ENCODE measurements around the gene USHBP1. TPM values are rescaled to one million over a fixed set of nuclear protein-coding genes. Genes with fewer than 3 reads are reported as not detected.

Gene USHBP1
- total and polyA plus RNA-seq, 2 experiments from 2014 or later, result 4.0 to 5.6 TPM

DNA sequence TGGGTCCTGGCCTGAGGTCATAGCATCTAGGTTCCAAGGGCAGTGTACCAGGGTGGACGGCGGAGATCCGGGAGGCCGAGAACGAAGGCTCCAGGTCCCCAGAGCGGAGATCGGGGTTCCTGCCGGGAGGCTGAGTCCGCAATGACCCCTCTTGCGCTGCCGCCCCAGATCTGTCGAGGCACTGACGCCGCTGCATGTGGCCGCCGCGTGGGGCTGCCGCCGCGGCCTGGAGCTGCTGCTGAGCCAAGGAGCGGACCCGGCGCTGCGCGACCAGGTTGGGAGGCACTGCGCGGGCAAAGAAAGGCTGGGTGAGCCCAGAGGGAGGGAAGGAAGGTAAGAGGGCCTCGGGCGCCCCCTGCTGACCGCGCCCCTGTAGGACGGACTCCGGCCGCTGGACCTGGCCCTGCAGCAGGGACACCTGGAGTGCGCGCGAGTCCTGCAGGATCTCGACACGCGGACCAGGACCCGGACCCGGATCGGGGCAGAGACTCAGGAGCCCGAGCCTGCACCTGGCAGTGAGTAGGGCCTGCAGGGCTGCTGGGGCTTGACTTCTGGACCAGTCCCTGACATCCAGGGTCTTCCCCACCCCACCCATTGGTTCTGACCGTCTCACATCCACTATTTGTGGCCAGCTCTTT lies 18.1 kb upstream of the USHBP1 start (continued):
- no peak for TF ChIP-seq ZNF462 (CRISPR knock-in tag; IDR thresholded peaks at IDR 0.05)
- peak; percentile 66 to 95 for TF ChIP-seq CTCF (conservative IDR thresholded peaks at IDR 0.05; ENCODE audit: low read depth in 2 of 2)
- no peak for TF ChIP-seq NANOG (IDR thresholded peaks at IDR 0.05; ENCODE audit: borderline replicate concordance)

DNA sequence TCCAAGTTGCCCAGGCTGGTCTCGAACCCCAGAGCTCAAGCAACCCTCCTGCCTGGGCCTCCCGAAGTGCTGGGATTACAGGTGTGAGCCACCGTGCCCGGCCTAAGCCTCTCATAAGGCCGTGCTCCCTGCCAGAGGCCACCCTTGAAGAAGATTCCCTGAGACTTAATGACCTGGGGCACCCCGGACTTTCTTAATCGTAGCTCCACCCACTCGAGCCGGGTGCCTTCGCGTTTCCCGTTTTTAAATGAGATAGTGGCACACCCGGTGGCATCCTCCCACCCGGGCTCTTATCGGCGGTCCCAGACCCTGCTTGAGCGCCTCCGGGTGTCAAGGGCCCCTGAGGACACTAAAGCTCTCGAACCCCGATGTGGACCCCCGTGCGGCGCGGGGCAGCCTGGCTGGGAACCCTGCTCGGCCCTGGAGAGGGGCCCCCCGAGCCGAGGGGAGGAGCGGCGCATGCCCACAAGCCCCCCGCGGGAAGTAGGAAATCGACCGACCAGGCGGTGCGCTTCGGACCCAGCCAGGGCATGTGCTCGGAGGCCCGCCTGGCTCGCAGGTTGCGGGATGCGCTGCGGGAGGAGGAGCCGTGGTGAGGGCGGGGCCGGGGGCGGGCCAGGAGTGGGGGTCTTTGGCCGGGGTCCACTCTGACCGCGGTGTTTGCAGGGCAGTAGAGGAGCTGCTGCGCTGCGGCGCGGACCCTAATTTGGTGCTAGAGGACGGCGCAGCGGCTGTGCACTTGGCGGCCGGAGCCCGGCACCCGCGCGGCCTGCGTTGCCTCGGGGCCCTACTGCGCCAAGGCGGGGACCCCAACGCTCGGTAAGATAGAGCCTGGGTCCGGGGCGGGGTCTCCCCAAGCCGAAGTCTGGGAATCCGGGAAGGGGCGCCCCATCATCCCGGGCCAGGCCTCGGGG lies 17.1 kb upstream of the USHBP1 start, which contains the start of gene ANKLE1:
TSS of gene ANKLE1 (plus strand) at position 511 of the 914 bp plus-strand sequence. CDS start at position 531, 20 bp downstream.
- Mint-ChIP-seq H3K9me3 (no peaks in the 10 kb centered on the region), H3K27me3 (ENCODE audit: insufficient read depth, low read depth, poor library complexity) (peaks cover 4% of the 10 kb centered on the region), H3K4me1 (peaks cover 2% of the 10 kb centered on the region; the same call in 2 of the 3 replicates), H3K27ac (no peak within 1 kb of the TSS), H3K36me3 (ENCODE audit: low read depth) (peaks cover 45% of the 10 kb centered on the region), H3K4me3 (peak within 1 kb of the TSS; percentile 76)
- Histone ChIP-seq H3F3A (replicated peaks; ENCODE audit: low read depth) (peaks cover 22% of the 10 kb centered on the region), H3K27ac (ENCODE audit: low read depth) (no peak within 1 kb of the TSS), H3K4me1 (ENCODE audit: insufficient read depth) (no peaks in the 10 kb centered on the region), H3K79me2 (replicated peaks; ENCODE audit: insufficient read depth) (no peaks in the 10 kb centered on the region), H3K4me3 (peak within 1 kb of the TSS; percentile 69), H3K36me3 (ENCODE audit: insufficient read depth) (peaks cover 6% of the 10 kb centered on the region; the same call in 1 of the 2 replicates), H3K27me3 (ENCODE audit: insufficient read depth) (peaks cover 6% of the 10 kb centered on the region; the same call in 1 of the 2 replicates), H3K4me2 (peak within 1 kb of the TSS; percentile 88), H4K20me1 (replicated peaks; ENCODE audit: insufficient read depth) (peaks cover 4% of the 10 kb centered on the region; the same call in 1 of the 2 replicates), H3K9me2 (ENCODE audit: insufficient read depth) (no peaks in the 10 kb centered on the region), H2AFZ (peak within 1 kb of the TSS; percentile 90)
- ATAC-seq, result peak; percentile 73
- peak; percentile 88 for DNase-seq (ENCODE audit: low spot score)
- TF ChIP-seq CREB1 (CRISPR knock-in tag; IDR thresholded peaks at IDR 0.05; ENCODE audit: low read depth), result no peak
- TF ChIP-seq STAT1 (IDR thresholded peaks at IDR 0.05; ENCODE audit: unreplicated experiment), result no peak
- TF ChIP-seq CTCF (conservative IDR thresholded peaks at IDR 0.05; ENCODE audit: low read depth in 2 of 2), result no peak
- TF ChIP-seq ZNF114 (CRISPR knock-in tag; IDR thresholded peaks at IDR 0.05), result no peak

Measured in GM23338 (cell line).